ENCODE measurements around the gene PTPN18.

The PTPN18 gene

DNA sequence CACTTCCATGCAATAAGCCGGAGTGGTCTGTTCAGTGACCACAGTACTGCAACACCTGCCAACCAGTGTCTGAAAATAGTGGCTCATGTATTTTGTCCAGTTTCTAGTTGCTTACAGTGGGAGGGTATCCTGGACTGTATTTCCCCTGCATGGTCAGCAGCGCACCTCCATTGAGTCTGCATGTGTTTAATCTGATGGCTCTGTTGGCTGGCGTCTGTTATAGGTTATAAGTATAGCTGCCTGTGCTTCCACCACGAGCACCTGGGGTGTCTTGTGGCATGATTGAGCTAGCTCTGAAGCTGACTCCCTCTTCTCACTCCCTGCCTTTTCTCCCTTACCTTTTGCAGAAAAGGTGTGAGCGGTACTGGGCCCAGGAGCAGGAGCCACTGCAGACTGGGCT lies 12.9 kb downstream of the PTPN18 start:
- no peak for DNase-seq

DNA sequence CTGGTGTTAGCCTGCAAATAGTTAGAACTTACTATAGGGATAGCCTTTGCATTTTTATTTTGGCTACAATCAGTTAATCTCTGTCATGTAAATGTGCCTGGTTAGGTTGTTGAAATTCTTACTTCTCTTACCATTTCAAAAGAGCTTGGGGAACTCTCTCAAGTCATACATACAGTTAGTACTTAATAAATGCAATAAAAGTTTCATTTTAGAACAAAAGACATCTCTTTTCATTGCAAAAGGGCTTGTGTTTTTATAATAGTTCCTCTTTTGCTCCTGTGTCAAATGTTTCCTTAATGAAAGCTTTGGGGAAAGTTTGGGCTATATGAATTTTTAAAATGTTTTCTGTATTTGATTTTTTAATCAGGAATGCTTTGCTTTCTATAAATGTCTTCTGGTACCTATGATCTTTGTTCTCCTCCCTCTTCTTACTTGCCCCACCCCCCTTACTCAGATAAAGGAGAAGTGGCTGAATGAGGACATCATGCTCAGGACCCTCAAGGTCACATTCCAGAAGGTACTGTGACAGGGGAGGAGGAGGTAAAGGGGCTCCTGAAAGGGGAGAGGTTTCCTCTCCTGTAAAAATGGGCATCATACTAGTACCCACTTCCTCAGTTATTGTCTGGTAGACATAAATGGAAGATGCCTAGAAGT lies 13.6 kb downstream of the PTPN18 start:
- no peak for DNase-seq

DNA sequence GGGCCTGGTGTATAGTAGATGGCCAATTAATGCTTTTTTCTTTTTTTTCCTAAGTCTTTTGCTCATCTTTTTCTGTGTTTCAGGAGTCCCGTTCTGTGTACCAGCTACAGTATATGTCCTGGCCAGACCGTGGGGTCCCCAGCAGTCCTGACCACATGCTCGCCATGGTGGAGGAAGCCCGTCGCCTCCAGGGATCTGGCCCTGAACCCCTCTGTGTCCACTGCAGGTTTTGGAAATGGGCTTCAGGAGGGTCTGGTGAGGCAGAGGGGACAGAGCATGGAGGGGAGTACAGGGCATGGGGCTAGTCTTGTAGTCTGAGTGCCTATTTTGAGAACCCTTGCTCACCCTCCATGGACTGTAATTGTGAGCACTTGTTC lies 14.1 kb downstream of the PTPN18 start:
- DNase-seq: no peak

DNA sequence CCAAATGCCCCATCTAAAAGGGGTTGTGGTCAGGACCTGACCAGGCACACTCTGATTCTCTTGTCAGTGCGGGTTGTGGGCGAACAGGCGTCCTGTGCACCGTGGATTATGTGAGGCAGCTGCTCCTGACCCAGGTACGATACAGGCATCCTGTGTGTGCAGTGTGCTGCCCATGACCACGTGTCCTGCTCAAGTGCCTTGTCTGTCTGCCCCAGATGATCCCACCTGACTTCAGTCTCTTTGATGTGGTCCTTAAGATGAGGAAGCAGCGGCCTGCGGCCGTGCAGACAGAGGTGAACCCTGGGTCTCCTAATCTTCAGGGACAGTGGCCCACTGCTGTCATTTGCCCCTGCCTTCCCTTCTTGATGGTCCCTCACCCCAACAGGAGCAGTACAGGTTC lies 14.6 kb downstream of the PTPN18 start:
- DNase-seq: no peak

GRCh38 chr2:130371723-130372054 lies 15.8 kb downstream of the PTPN18 start:
- DNase-seq: no peak

- peak; percentile 40 to 78 for DNase-seq
These were observed 16.4 kb downstream of the PTPN18 start for GRCh38 chr2:130372055-130372832.

- DNase-seq: no peak
These were observed 17.3 kb downstream of the PTPN18 start for GRCh38 chr2:130372833-130373807.

GRCh38 chr2:130373808-130374365 lies 18.0 kb downstream of the PTPN18 start:
- no peak for DNase-seq

DNA sequence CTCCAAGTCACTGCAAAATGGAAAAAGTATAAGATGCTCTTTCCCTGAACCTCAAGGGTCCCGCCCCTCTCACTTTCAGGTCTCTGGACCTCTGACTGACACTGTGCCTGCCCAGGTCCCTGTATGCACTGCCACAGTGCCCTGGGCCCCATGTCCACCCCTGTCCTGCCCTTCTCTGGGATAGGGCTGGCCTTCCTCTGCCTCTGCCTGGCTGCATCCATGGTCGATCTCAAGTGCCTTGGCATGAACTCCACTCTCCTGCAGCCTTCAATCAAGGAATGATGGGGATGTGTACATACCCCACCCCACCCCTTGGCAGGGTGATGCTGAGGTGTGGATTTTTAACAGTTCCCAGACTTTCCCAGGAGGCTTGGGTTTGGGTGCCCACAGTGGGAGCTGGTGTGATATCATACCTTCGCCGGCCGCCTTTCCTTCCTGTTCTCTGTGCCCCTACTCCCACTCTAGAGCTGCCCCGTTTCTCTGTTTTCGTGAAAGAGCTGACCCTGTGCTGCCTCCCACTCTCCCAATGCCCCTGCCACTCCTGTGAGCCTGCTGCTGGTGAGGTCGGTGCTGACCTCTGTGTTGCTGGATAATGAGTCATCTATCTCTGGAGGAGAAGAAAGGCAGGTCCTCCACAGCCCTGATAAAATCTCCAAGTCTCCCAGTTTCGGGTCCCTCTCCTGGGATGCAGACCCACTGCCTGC lies 18.9 kb downstream of the PTPN18 start:
- DNase-seq: no peak

- no peak for DNase-seq
These were observed 19.7 kb downstream of the PTPN18 start for GRCh38 chr2:130375291-130376266.

DNA sequence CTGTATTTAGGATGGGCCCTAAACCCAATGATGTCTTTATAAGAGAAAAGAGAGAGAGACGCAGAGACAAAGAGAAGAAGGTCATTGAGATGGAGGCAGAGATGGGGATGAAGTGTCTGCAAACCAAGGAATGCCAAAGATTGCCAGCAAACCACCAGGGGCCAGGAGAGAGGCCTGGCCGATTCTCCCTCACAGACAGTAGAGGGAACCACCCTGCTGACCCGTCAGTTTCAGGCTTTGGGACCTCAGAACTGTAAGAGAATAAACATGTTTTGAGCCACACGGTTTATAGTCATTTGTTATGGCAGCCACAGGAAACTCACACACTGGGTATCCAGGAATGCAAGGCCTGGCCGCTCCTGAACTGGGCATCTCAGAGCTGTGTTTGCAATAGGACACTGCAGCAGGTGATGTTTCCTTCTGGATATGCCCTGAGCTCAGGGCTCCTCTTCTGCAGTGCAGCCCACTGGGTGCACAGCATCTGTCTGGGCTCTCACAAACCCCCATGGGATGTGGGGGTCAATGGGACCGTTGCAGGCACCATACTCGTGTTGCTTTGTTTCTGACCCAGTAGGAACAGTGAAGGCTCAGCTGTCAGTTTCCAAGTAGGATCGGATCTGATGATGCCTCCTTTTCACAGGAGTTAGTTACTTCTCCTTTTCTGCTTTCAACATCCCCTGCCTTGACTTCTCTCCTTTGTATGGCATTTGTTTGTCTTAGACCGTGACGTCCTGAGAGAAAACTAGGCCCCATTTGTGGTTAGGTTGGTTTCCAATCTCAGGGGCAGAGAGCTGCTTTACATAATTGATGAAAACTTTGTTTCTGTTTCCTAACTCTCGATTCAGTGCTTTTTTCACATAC lies 20.8 kb downstream of the PTPN18 start:
- no peak for DNase-seq

DNA sequence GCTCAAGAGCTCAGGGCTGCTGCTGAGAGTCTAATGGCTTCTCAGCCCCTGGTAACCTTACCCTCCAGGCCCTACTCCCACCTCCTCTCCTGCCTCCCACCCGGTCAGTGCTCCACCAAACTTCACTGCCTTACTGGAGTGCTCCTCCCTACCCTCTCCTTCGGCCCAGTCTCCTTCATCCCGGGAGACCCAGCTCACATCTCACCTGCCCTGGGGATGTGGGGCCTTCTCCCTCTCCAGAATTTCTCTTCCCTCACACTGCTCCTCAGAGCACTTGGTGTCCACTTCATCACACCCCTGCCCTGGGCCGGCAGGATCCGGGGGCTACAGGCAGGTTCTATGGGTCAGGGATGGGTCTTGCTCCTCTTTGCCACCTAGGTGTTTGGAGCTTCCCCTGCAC lies 21.6 kb downstream of the PTPN18 start:
- DNase-seq: no peak

GRCh38 chr2:130378206-130378897 lies 22.5 kb downstream of the PTPN18 start:
- no peak for DNase-seq

- DNase-seq: no peak
These were observed 23.0 kb downstream of the PTPN18 start for GRCh38 chr2:130378898-130379214.

DNA sequence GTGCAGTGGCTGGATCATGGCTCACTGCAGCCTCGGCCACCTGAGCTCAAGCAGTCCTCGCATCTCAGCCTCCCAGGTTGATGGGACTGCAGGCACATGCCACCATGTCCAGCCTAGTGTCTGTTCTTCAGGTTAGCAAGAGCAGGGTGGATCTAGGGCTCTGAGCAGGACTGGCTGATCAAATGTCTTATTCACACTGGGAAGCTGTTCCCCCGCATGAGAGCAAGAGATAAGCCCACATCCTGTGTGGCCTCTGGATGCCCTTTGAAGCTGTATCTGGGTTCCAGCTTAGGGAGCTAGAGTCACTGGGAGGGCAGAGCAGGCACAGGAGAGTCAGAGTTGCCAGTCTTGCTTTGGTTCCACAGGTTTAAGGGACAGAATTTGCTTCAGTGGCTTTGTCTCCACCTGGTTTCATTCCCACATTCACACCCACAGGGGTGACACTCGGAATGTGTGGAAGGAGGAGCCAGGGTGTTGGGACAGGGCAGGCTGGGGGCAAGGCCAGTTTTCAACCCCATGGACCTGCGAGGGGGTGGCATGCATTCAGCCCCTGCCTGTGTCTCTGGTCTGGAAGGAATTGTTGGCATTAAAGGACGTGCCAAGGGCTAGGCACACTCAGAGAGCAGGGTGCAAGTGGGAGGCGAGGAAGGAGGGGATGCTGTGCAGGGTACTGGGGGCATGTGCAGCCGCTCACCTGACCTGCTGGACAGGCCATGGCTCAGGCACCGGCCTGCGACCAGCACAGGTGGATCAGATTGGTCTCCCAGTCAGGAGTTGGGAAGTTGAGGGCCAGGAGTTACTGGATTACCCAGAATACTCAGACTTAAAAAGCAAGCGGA lies 24.5 kb downstream of the PTPN18 start:
- no peak for DNase-seq

DNA sequence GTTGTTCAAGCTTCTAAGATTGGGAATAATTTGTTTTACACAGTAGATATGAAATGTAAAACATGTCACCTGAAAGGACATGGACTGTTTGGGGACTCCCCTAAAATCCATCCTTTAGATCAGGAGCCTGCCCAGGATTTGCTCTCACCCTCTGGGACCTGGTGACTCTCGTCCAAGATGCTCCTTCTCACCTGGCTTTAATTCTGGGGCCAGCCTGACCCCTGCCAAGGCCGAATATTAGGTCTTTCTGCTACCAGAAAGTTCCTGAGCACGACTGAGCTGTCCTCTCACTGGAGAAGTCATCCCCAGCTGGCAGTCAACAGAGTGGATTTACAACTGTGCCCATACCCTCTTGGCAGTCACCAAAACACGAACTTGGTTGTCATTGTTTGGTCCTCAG lies 25.3 kb downstream of the PTPN18 start:
- DNase-seq: no peak

DNA sequence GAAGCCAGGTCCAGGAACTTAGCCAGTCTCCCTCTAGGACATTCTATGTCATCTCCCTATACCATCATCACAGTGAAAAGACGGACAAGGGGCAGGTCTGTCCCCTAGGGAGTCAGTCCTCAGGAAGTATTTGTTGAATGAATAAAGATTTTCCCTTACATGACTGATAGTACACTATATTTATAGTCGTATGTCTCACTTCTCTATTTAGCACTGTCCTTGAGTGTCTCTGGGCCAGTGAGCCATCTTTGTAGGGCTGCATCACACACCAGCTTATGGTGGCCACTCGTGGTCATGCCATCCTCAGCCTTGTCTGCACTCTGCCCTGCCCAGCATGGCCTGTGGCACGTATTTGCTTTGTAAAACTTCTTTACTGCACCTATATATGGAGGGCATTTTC lies 25.8 kb downstream of the PTPN18 start:
- no peak for DNase-seq

GRCh38 chr2:130382313-130382917 lies 26.6 kb downstream of the PTPN18 start:
- no peak for DNase-seq

GRCh38 chr2:130385709-130386108 lies 29.9 kb downstream of the PTPN18 start:
- no peak for DNase-seq
